ENCODE data around the gene LARGE2. TPM values are rescaled to one million over a fixed set of nuclear protein-coding genes. Genes with fewer than 3 reads are reported as not detected.
A peak's percentile ranks its signal among the peaks of the same experiment; 100 is the strongest.

The LARGE2 gene
- total and polyA plus RNA-seq, 9 of the 15 experiments (the other 6 are each of a cell fraction or from before 2014, with no cell fraction given), result 0.56 to 14.1 (median 6.6) TPM

DNA sequence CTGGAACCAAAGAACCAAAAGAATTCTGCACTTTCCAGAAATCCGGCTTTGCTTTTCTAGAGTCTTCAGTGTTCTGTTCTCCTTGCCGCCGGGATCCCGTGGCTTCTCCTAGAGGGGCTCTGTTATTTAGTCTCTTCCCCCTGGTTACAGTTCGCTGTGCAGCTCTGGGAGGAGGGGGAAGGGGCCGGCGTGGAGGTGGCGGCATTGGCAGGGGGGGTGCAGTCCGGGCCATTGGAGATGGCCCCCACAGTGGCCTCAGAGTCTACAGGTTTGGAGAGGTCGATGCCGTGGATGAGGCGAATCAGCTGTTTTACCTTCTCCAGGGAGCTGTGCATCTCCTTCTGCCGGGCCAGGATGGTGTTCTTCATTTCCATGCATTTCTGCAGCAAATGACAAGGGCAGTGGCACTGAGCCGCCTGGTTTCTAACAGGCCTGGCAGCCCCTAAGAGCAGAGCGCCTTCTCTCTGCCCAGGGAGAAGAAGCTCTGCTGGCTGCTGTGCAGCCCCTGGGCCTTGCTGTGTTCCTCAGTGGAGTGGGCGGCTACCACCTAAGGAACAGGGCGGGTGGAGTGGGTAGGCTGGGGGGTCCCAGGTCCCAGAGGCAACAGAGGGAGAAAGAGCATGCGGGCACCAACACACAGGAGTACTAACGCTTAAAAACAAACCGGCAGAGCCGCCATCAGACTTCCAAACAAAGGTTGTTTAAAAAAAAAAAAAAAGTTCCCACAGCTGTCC lies 11.6 kb downstream of the LARGE2 start:
- WGBS (ENCODE audit: insufficient coverage, low coverage, missing lambda C conversion rate), result 80% methylated on average over 10 of the region's 21 CpGs
- H3K36me3 ChIP-seq (ENCODE audit: control insufficient read depth, insufficient read depth, low read length), result peaks cover 49% of the 10 kb centered on the region; the same call in 2 of the 3 replicates
- peak overlapping the region in 1 of 2 experiments; percentile 65; a peak in 1 of 4 replicates for H3K9ac ChIP-seq (ENCODE audit: insufficient read depth in 1 of 2, low read depth in 2 of 2, low read length in 2 of 2)
- H3K79me2 ChIP-seq (ENCODE audit: control insufficient read depth, insufficient read depth, low read length), result no peaks in the 10 kb centered on the region
- intact Hi-C loops (cut with micrococcal nuclease), result no loop called here
- H2AFZ ChIP-seq (ENCODE audit: low read depth, low read length), result no peak overlapping the region
- no peak overlapping the region for H3K4me3 ChIP-seq
- H3K27me3 ChIP-seq (ENCODE audit: control insufficient read depth in 2 of 2, insufficient read depth in 2 of 2, low read length in 2 of 2), result no peaks in the 10 kb centered on the region
- TF ChIP-seq CXXC5 (CRISPR knock-in tag; IDR thresholded peaks at IDR 0.05) (no peak), ATF6 (CRISPR knock-in tag; IDR thresholded peaks at IDR 0.05) (no peak), ZNF184 (CRISPR knock-in tag; IDR thresholded peaks at IDR 0.05) (no peak)
- H3K4me2 ChIP-seq (ENCODE audit: insufficient read depth, low read length), result no peak overlapping the region
- ChIA-PET CTCF (ENCODE audit: low intra/inter-chr PET ratio) (no interaction called here), POLR2A (interaction anchor here (1.0 kb wide), 1 partner anchor 10 kb away, joined by 3 read pairs; no protein-coding TSS in a partner anchor)
- peaks cover 5 to 27% of the 10 kb centered on the region in 2 experiments; a peak in 3 of 5 replicates for H3K4me1 ChIP-seq (replicated peaks in 1 of 2; ENCODE audit: control insufficient read depth in 2 of 2, insufficient read depth in 2 of 2, low read length in 2 of 2)
- no peak for FAIRE-seq
- no TSS peak for BruUV-seq (replicated peaks)
- ATAC-seq, result no peak
- DNase-seq (ENCODE audit: extremely low read depth in 1 of 4, low spot score in 3 of 4), result no peak
- H3K9me3 ChIP-seq (replicated peaks; ENCODE audit: control insufficient read depth, insufficient read depth, low read depth, low read length), result no peaks in the 10 kb centered on the region
- no peak overlapping the region for H3K27ac ChIP-seq (ENCODE audit: extremely low read depth, low read depth, low read length)
- no peaks in the 10 kb centered on the region for H3K9me1 ChIP-seq (ENCODE audit: control insufficient read depth, insufficient read depth, low read length)
- in situ Hi-C loops (cut with MboI), result no loop called here
- H4K20me1 ChIP-seq (replicated peaks; ENCODE audit: control insufficient read depth, insufficient read depth, low read length), result no peaks in the 10 kb centered on the region; the same call in 1 of the 2 replicates

All from K562 (cell line).